Subcutaneous adipose tissue (tissue), 4 donors: ENCODE measurements around the gene PSMD5. TPM values are rescaled to one million over a fixed set of nuclear protein-coding genes. Genes with fewer than 3 reads are reported as not detected.

ENCODE experiments used
- CTCF ChIP-seq: fragments of 450-650 bp; IDR thresholded peaks from one replicate; pipeline ENCODE4 v1.5.1; 2016; ENCODE audit warnings: low read depth, mild to moderate bottlenecking, control low read depth, antibody characterized with exemption, moderate library complexity
- total RNA-seq, 4 donors: library from RNA; depleted of rRNA; stranded (reverse); fragments of >200 nt; gene quantifications; one replicate each; pipeline ENCODE4 v1.1.0, GENCODE V29; 2016

PSMD5 gene
- total RNA-seq, 4 donors from 2014 or later: 45.7 to 77.3 (median 52.0) TPM

- TF ChIP-seq CTCF: no peak
These were observed 30.8 kb upstream of the PSMD5 start for GRCh38 chr9:120873512-120873911.

GRCh38 chr9:120872791-120873502 is 30.2 kb upstream of the PSMD5 start:
- no peak for TF ChIP-seq CTCF

GRCh38 chr9:120870206-120870605 is 27.5 kb upstream of the PSMD5 start:
- no peak for TF ChIP-seq CTCF

- TF ChIP-seq CTCF: no peak
These were observed 27.0 kb upstream of the PSMD5 start for GRCh38 chr9:120869726-120870125.

- no peak for TF ChIP-seq CTCF
These were observed 26.6 kb upstream of the PSMD5 start for GRCh38 chr9:120869360-120869687.

- TF ChIP-seq CTCF: no peak
These were observed 26.1 kb upstream of the PSMD5 start for GRCh38 chr9:120868676-120869359.

- TF ChIP-seq CTCF: no peak
These were observed 25.6 kb upstream of the PSMD5 start for GRCh38 chr9:120868339-120868675.
